HG03378 (cell line): ENCODE measurements around the gene LRRC72.
"Not testable (repeated sequence)": the region's sequence is repeated elsewhere in the genome, so short reads cannot be mapped to it uniquely, and the experiment has no call there.

Experiments
- ATAC-seq: cut with Tn5 transposase; IDR thresholded peaks from one replicate; pipeline ENCODE4 v1.9.1; 2021; ENCODE audit warnings: mild to moderate bottlenecking, moderate library complexity; ENCODE audit not compliant: unreplicated experiment

LRRC72 gene

GRCh38 chr7:16564909-16565426 is 38.3 kb downstream of the LRRC72 start:
- ATAC-seq, result peak; percentile 63

- ATAC-seq, result no peak
These were observed 45.3 kb downstream of the LRRC72 start for GRCh38 chr7:16571941-16572340.

GRCh38 chr7:16579216-16579615 is 52.6 kb downstream of the LRRC72 start:
- ATAC-seq, result no peak

GRCh38 chr7:16581286-16581685 is 54.7 kb downstream of the LRRC72 start:
- no peak for ATAC-seq

- no peak for ATAC-seq
These were observed 57.2 kb downstream of the LRRC72 start for GRCh38 chr7:16583834-16584233.

GRCh38 chr7:16585540-16585939 is 58.9 kb downstream of the LRRC72 start:
- no peak for ATAC-seq

GRCh38 chr7:16586081-16586874 is 59.7 kb downstream of the LRRC72 start:
- ATAC-seq, result no peak

GRCh38 chr7:16587129-16587528 is 60.5 kb downstream of the LRRC72 start:
- no peak for ATAC-seq

GRCh38 chr7:16587790-16588189 is 61.2 kb downstream of the LRRC72 start:
- ATAC-seq, result no peak

GRCh38 chr7:16589881-16590280 is 63.3 kb downstream of the LRRC72 start:
- ATAC-seq, result no peak

GRCh38 chr7:16590424-16590823 is 63.8 kb downstream of the LRRC72 start:
- ATAC-seq, result no peak

- no peak for ATAC-seq
These were observed 65.8 kb downstream of the LRRC72 start for GRCh38 chr7:16592395-16592794.

- ATAC-seq, result no peak
These were observed 67.4 kb downstream of the LRRC72 start for GRCh38 chr7:16594061-16594460.

GRCh38 chr7:16594676-16595075 is 68.1 kb downstream of the LRRC72 start:
- ATAC-seq, result no peak

GRCh38 chr7:16595596-16595995 is 69.0 kb downstream of the LRRC72 start:
- not testable (repeated sequence) for ATAC-seq

GRCh38 chr7:16598015-16598414 is 71.4 kb downstream of the LRRC72 start:
- no peak for ATAC-seq

- ATAC-seq, result no peak
These were observed 73.2 kb downstream of the LRRC72 start for GRCh38 chr7:16599860-16600259.

GRCh38 chr7:16603633-16604032 is 77.0 kb downstream of the LRRC72 start:
- no peak for ATAC-seq

- ATAC-seq, result no peak
These were observed 77.4 kb downstream of the LRRC72 start for GRCh38 chr7:16604054-16604453.

GRCh38 chr7:16606704-16607103 is 80.1 kb downstream of the LRRC72 start:
- ATAC-seq, result no peak

GRCh38 chr7:16609842-16610450 is 83.3 kb downstream of the LRRC72 start:
- ATAC-seq, result peak; percentile 94

- no peak for ATAC-seq
These were observed 85.1 kb downstream of the LRRC72 start for GRCh38 chr7:16611711-16612110.
